Upper lobe of right lung (tissue), 1 donor: ENCODE data around the gene RIN1. TPM values are rescaled to one million over a fixed set of nuclear protein-coding genes. Genes with fewer than 3 reads are reported as not detected.

Experiments used
- ATAC-seq: fragments of 200-7000 bp; cut with Tn5 transposase; one replicate; pipeline ENCODE4 v1.9.1; 2020; ENCODE audit warnings: mild to moderate bottlenecking, moderate library complexity
- DNase-seq: peaks from one replicate; pipeline ENCODE4 v3.0.0-alpha.2; 2020
- H3K27ac ChIP-seq: fragments of 200-600 bp; one replicate; pipeline ENCODE4 v1.8.0; 2022
- H3K27me3 ChIP-seq: fragments of 200-600 bp; one replicate; pipeline ENCODE4 v1.8.0; 2022; ENCODE audit warnings: mild to moderate bottlenecking
- H3K36me3 ChIP-seq: fragments of 200-600 bp; one replicate; pipeline ENCODE4 v1.8.0; 2022
- H3K4me1 ChIP-seq: fragments of 200-600 bp; one replicate; pipeline ENCODE4 v1.8.0; 2022
- H3K4me3 ChIP-seq: fragments of 200-600 bp; one replicate; pipeline ENCODE4 v1.8.0; 2022; ENCODE audit warnings: mild to moderate bottlenecking
- H3K9me3 ChIP-seq: fragments of 200-600 bp; one replicate; pipeline ENCODE4 v1.8.0; 2022
- intact Hi-C: fragments of 100-400 bp; cut with DNase I; formaldehyde crosslinking; loops from one replicate; pipeline ENCODE4 v1.11.0; 2022
- total RNA-seq: library from RNA; stranded (reverse); fragmentation: NEBNext Ultra II Directional; extraction: Animal tissue kit (Norgen Biotek cat#: 25700); gene quantifications from one replicate; pipeline ENCODE4 v1.2.1, GENCODE V29; 2021
- TF ChIP-seq, protein P1 (sequence below): fragments of 200-600 bp; IDR thresholded peaks from one replicate; pipeline ENCODE4 v1.8.0; 2022; ENCODE audit warnings: antibody characterized with exemption
- donor health status: DM: no; HTN: yes; CAD: no; lungs with severe emphysema.

Gene RIN1
- total RNA-seq, 1 donor from 2014 or later: 7.4 TPM

DNA sequence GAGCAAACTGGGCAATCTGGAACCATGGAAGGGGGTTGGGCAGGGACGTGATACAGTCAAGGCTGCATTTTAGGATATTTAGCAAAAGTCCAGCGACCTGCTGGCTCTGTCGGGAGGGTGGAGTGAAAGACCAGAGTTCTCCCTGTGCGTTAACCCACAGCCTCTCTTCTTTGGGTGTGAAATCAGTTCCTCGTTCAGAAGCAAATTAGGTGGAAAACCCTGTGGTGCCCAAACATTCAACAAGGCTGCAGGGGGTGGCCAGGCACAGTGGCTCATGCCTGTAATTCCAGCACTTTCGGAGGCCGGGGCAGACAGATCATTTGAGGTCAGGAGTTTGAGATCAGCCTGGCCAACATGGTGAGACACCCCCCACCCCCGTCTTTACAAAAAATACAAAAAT is 38.6 kb downstream of the RIN1 start:
- Histone ChIP-seq H3K36me3 (no peaks in the 10 kb centered on the region), H3K27ac (no peak overlapping the region), H3K4me1 (no peaks in the 10 kb centered on the region), H3K4me3 (no peak overlapping the region), H3K27me3 (peaks cover 16% of the 10 kb centered on the region), H3K9me3 (no peaks in the 10 kb centered on the region)
- TF ChIP-seq, protein P1, sequence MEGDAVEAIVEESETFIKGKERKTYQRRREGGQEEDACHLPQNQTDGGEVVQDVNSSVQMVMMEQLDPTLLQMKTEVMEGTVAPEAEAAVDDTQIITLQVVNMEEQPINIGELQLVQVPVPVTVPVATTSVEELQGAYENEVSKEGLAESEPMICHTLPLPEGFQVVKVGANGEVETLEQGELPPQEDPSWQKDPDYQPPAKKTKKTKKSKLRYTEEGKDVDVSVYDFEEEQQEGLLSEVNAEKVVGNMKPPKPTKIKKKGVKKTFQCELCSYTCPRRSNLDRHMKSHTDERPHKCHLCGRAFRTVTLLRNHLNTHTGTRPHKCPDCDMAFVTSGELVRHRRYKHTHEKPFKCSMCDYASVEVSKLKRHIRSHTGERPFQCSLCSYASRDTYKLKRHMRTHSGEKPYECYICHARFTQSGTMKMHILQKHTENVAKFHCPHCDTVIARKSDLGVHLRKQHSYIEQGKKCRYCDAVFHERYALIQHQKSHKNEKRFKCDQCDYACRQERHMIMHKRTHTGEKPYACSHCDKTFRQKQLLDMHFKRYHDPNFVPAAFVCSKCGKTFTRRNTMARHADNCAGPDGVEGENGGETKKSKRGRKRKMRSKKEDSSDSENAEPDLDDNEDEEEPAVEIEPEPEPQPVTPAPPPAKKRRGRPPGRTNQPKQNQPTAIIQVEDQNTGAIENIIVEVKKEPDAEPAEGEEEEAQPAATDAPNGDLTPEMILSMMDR: no peak
- no peak for DNase-seq
- intact Hi-C loops: no loop called here
- ATAC-seq: no peak

DNA sequence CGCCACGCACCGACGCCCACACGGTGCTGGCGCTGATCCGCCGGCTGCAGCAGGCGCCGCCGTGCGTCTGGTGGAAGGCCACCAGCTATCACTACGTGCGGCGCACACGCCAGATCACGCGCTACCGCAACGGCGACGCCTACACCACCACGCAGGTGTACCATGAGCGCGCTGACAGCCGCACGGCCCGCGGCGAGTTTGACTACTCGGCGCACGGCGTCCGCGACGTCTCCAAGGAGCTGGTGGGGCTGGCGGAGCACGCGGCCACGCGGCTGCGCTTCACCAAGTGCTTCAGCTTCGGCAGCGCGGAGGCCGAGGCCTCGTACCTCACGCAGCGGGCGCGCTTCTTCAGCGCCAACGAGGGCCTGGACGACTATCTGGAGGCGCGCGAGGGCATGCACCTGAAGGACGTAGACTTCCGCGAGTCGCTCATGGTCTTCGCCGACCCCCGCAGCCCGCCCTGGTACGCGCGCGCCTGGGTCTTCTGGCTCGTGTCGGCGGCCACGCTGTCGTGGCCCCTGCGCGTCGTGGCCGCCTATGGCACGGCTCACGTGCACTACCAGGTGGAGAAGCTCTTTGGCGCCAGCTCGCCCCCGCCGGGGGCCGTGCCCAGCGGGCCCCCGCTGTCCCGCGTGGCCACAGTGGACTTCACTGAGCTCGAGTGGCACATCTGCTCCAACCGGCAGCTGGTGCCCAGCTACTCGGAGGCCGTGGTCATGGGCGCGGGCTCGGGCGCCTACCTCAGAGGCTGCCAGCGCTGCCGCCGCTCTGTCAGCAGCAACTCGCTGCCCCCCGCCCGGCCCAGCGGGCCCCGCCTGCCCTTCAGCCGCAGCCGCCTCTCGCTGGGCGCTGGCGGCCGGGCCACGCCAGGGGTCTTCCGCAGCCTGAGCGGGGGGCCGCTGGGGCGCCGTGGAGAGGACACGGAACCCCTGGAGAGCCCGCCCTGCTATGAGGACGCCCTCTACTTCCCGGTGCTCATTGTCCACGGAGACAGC is 41.3 kb downstream of the RIN1 start:
- DNase-seq (no peak), ATAC-seq (no peak)
- H3K4me3 ChIP-seq: no peak overlapping the region
- H3K27ac ChIP-seq: no peak overlapping the region
- H3K27me3 ChIP-seq: peaks cover 32% of the 10 kb centered on the region
- no peaks in the 10 kb centered on the region for H3K9me3 ChIP-seq
- TF ChIP-seq, protein P1: no peak
- H3K36me3 ChIP-seq: no peaks in the 10 kb centered on the region
- intact Hi-C loops: no loop called here
- peaks cover 10% of the 10 kb centered on the region for H3K4me1 ChIP-seq

DNA sequence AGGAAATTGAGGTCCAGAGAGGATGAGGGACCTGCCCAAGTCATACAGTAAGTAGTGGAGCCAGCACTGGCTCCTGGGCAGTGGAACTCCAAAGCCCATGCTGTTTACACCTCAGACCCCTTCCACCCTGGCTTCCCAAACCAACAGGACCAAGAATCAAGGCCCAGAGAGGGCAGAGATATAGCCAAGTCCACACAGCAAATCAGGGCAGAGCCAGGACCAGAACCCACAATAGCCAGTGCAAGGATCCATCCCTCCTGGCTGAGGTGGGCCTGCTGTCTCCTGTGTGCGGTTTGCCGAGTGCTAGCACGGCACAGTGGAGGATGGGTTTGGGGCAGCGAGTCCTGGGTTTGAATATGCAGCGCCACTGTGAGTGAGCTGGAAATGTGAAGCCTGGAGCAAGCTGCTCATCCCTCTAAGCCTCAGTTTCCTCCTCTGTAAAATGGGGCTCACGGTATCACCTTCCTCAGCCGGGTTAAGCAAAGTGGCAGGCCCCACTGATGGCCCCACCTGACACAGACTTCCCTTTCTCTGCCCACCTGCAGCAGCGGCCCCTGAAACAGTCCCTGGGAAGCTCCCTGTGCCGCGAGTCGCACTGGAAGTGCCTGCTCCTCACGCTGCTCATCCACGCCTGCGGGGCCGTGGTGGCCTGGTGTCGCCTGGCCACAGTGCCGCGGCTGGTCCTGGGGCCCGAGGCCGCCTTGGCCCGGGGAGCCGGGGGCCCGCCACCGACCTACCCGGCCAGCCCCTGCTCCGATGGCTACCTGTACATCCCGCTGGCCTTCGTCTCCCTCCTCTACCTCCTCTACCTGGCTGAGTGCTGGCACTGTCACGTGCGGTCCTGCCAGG is 42.2 kb downstream of the RIN1 start:
- DNase-seq: no peak
- intact Hi-C loops: no loop called here

DNA sequence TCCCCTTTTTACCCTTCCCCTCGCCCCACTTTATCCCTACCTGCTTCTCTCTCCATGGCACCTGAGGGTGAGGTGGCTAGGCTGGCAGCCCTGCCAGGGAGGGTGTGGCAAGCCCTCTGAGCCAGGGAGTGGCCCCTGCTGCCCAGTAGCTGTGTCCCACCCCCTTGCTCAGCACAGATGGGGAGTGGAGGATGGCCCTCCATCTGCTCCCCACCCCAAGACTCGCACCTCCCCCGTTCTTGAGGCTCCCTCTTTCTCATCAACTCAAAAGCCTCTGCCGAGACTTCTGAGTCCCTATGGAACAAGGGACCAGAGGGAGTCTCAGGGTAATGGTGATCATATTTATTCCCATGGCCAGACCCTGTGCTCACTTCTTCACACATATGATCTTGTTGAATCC is 42.9 kb downstream of the RIN1 start:
- intact Hi-C loops: no loop called here
- no peak for DNase-seq
- no peak overlapping the region for H3K4me3 ChIP-seq
- peaks cover 14% of the 10 kb centered on the region for H3K4me1 ChIP-seq
- H3K27me3 ChIP-seq: peaks cover 32% of the 10 kb centered on the region
- H3K9me3 ChIP-seq: no peaks in the 10 kb centered on the region
- ATAC-seq: no peak
- TF ChIP-seq, protein P1: no peak
- H3K36me3 ChIP-seq: no peaks in the 10 kb centered on the region
- H3K27ac ChIP-seq: no peak overlapping the region

More for the DNA sequence above, 42.2 kb downstream of the RIN1 start:
- no peak for ATAC-seq
- H3K4me3 ChIP-seq: no peak overlapping the region
- H3K36me3 ChIP-seq: no peaks in the 10 kb centered on the region
- H3K27me3 ChIP-seq: peaks cover 32% of the 10 kb centered on the region
- H3K9me3 ChIP-seq: no peaks in the 10 kb centered on the region
- peaks cover 14% of the 10 kb centered on the region for H3K4me1 ChIP-seq
- TF ChIP-seq, protein P1: no peak
- no peak overlapping the region for H3K27ac ChIP-seq

DNA sequence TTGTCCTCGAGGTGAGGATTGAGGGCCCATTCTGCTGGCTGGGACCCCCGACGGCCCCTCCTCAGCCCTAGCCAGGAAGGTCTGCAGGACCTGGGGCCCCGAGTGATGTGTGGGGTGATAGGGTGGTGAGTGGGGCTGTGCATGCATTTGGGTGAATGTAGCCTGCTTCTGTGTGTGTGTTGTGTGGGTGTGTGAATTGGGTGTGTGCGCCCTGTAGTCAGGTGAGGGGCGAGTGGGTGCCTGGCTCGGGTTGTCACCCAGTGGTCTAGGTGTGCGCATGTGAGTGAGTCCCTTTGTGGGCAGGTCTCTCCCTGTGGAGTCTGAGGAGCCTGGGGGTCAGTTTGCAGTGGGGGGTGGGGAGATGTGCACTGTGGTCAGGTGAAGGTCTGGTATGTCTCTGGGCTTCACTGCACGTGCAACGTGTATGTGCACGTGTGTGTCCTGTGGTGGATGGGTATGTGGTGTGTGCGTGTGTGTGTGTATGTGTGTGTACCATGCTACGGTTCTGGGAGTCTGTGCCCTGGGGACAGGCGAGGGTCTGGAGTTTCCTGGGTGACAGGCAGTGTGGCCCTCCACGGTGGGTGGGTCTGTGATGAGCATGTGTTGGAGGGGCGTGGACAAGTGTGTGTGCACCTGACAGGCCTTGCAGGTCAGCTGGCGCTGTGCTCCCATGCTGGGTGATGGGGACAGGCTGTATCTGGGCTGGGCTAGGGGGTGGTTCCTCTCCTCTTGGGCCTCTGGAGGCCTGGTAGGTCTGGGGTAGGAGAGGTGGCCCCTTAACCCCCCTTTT is 43.5 kb downstream of the RIN1 start:
- H3K36me3 ChIP-seq: no peaks in the 10 kb centered on the region
- no peaks in the 10 kb centered on the region for H3K9me3 ChIP-seq
- H3K27me3 ChIP-seq: peaks cover 32% of the 10 kb centered on the region
- DNase-seq (no peak), ATAC-seq (no peak)
- intact Hi-C loops: no loop called here
- H3K27ac ChIP-seq: no peak overlapping the region
- H3K4me3 ChIP-seq: no peak overlapping the region
- TF ChIP-seq, protein P1: no peak
- H3K4me1 ChIP-seq: peaks cover 20% of the 10 kb centered on the region
